Muscle layer of duodenum (tissue), 2 donors: ENCODE measurements around the gene ATG5.

ENCODE experiments used
- H3K27ac ChIP-seq: one replicate; pipeline ENCODE4 v1.7.0; 2013; ENCODE audit warnings: mild to moderate bottlenecking, low read length
- H3K27me3 ChIP-seq: one replicate; pipeline ENCODE4 v1.7.0; 2013; ENCODE audit warnings: low read depth, mild to moderate bottlenecking, control low read depth, low read length
- H3K36me3 ChIP-seq, 2 donors: one replicate each; pipeline ENCODE4 v1.7.0; 2013; ENCODE audit warnings: low read length in 2 of 2, control low read depth in 1 of 2, mild to moderate bottlenecking in 1 of 2; ENCODE audit not compliant: insufficient read depth in 2 of 2, control insufficient read depth in 1 of 2
- H3K4me1 ChIP-seq, 2 donors: one replicate each; pipeline ENCODE4 v1.7.0; 2013; ENCODE audit warnings: low read length in 2 of 2, mild to moderate bottlenecking in 2 of 2, control low read depth in 1 of 2, moderate library complexity in 1 of 2; ENCODE audit not compliant: insufficient read depth in 2 of 2, control insufficient read depth in 1 of 2
- H3K4me3 ChIP-seq, 2 donors: one replicate each; pipeline ENCODE4 v1.7.0; 2013; ENCODE audit warnings: low read length in 2 of 2, low read depth in 1 of 2, mild to moderate bottlenecking in 1 of 2
- H3K9me3 ChIP-seq, 2 donors: one replicate each; pipeline ENCODE4 v1.7.0; 2013; ENCODE audit warnings: low read length in 2 of 2, control low read depth in 1 of 2, mild to moderate bottlenecking in 1 of 2; ENCODE audit not compliant: control insufficient read depth in 1 of 2
- donor health status: healthy.

The ATG5 gene

GRCh38 chr6:106214531-106214930, 111.0 kb downstream of the ATG5 start:
- H3K27ac ChIP-seq, result no peak overlapping the region
- H3K4me1 ChIP-seq, result no peaks in the 10 kb centered on the region
- H3K4me3 ChIP-seq, result no peak overlapping the region
- H3K36me3 ChIP-seq, result no peaks in the 10 kb centered on the region
- no peaks in the 10 kb centered on the region for H3K27me3 ChIP-seq
- no peaks in the 10 kb centered on the region for H3K9me3 ChIP-seq

DNA sequence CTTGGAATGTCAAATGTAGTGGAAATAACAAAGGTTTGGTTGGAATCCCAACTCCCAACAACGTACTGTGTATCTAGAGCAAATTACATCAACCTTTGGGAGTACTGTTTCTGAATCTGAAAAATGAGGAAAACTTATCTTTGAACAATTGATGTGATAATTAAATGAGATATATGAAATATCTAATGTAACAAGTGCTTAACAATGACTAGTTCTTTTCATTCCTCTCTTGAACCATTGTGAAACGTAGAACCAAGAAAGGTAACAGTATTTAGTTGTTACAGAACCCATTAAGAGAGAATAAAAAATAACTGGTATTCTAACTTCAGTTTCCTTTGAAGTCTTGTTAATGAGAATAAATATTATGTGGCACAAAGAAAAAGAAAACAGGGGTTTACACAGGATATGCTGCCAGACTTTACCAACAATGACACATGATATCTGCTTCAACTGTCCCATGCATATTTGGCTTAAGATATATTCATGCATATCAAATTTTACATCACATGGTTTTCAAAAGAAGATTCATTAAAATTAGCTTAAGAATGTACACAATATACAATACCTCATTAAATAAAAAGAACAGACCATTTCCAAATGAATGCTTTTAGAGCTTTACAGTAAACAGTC, 111.8 kb downstream of the ATG5 start:
- H3K36me3 ChIP-seq, result peaks cover 0 to 4% of the 10 kb centered on the region in 2 donors
- H3K9me3 ChIP-seq, result no peaks in the 10 kb centered on the region
- no peaks in the 10 kb centered on the region for H3K27me3 ChIP-seq
- no peak overlapping the region for H3K4me3 ChIP-seq
- no peak overlapping the region for H3K27ac ChIP-seq
- H3K4me1 ChIP-seq, result no peaks in the 10 kb centered on the region

DNA sequence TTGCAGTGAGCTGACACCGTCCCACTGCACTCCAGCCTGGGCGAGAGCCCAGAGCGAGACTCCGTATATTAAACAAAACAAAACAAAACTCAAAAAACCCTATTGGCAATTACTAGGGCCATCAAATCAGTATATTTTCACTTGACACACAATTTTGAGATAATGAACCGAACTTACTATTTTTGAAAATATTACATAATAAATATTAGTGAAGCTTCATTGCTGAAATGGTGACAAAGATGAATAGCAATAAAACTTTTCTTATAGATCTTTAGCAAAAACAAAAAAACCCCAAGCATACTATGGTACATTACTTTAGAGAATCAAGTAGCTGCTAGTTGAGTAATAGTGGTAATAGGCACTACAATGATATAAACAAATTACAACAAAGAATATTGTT, 113.0 kb downstream of the ATG5 start:
- no peaks in the 10 kb centered on the region for H3K4me1 ChIP-seq
- H3K27me3 ChIP-seq, result no peaks in the 10 kb centered on the region
- peaks cover 0 to 4% of the 10 kb centered on the region in 2 donors for H3K36me3 ChIP-seq
- no peak overlapping the region for H3K4me3 ChIP-seq
- H3K9me3 ChIP-seq, result no peaks in the 10 kb centered on the region
- no peak overlapping the region for H3K27ac ChIP-seq

DNA sequence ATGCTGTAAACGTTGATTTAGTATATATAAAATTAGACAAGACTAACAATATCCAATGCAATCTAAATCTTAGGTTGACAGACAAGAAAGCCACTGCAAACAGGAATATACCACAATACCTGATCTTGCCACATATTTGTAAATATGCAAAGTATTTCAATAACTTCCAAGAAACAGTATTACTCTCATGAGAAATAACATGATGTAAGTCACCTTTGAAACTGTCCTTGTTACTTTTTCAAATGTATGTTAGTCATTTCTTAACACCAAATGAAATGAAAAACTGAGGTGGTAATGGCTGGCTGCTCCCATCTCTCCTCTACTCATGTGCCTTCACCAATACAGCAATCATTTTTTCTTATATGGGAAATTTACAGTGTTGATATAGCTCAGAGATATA, 118.7 kb downstream of the ATG5 start:
- H3K36me3 ChIP-seq, result peaks cover 0 to 4% of the 10 kb centered on the region in 2 donors
- no peaks in the 10 kb centered on the region for H3K4me1 ChIP-seq
- H3K27ac ChIP-seq, result no peak overlapping the region
- H3K4me3 ChIP-seq, result no peak overlapping the region
- no peaks in the 10 kb centered on the region for H3K27me3 ChIP-seq
- H3K9me3 ChIP-seq, result no peaks in the 10 kb centered on the region

- no peak overlapping the region for H3K27ac ChIP-seq
- no peak overlapping the region for H3K4me3 ChIP-seq
- no peaks in the 10 kb centered on the region for H3K4me1 ChIP-seq
- H3K27me3 ChIP-seq, result no peaks in the 10 kb centered on the region
- no peaks in the 10 kb centered on the region for H3K9me3 ChIP-seq
- peaks cover 4 to 8% of the 10 kb centered on the region in 2 donors for H3K36me3 ChIP-seq
Observed at GRCh38 chr6:106204961-106205360, 120.6 kb downstream of the ATG5 start.

- Histone ChIP-seq H3K27ac (no peak overlapping the region), H3K9me3 (no peaks in the 10 kb centered on the region), H3K36me3 (peaks cover 0 to 8% of the 10 kb centered on the region in 2 donors), H3K4me3 (no peak overlapping the region), H3K4me1 (peaks cover 0 to 6% of the 10 kb centered on the region in 2 donors), H3K27me3 (no peaks in the 10 kb centered on the region)
Observed at GRCh38 chr6:106199998-106200397, 125.6 kb downstream of the ATG5 start.

DNA sequence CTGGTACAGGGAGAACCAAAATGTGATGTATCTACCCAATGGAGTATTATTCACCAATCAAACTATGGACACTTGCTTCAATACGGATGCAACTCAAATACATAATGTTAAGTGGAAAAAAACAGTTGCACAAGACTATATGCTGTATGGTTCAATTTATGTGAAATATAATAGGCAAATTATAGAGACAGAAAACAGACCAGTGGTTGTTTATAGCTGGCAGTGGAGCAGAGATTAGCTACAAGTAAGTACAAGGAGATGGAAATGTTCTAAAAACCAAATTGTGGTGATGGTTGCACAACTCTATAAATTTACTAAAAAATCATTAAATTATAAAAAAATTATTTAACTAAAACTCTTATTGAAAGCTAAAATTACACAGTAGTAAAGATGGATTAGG, 126.2 kb downstream of the ATG5 start:
- Histone ChIP-seq H3K4me1 (peaks cover 0 to 6% of the 10 kb centered on the region in 2 donors), H3K36me3 (peaks cover 0 to 8% of the 10 kb centered on the region in 2 donors), H3K9me3 (no peaks in the 10 kb centered on the region)

GRCh38 chr6:106197441-106197840, 128.1 kb downstream of the ATG5 start:
- H3K4me3 ChIP-seq, result no peak overlapping the region
- no peaks in the 10 kb centered on the region for H3K27me3 ChIP-seq

More for the DNA sequence above, 126.2 kb downstream of the ATG5 start:
- H3K27me3 ChIP-seq, result no peaks in the 10 kb centered on the region
- no peak overlapping the region for H3K4me3 ChIP-seq
- no peak overlapping the region for H3K27ac ChIP-seq

DNA sequence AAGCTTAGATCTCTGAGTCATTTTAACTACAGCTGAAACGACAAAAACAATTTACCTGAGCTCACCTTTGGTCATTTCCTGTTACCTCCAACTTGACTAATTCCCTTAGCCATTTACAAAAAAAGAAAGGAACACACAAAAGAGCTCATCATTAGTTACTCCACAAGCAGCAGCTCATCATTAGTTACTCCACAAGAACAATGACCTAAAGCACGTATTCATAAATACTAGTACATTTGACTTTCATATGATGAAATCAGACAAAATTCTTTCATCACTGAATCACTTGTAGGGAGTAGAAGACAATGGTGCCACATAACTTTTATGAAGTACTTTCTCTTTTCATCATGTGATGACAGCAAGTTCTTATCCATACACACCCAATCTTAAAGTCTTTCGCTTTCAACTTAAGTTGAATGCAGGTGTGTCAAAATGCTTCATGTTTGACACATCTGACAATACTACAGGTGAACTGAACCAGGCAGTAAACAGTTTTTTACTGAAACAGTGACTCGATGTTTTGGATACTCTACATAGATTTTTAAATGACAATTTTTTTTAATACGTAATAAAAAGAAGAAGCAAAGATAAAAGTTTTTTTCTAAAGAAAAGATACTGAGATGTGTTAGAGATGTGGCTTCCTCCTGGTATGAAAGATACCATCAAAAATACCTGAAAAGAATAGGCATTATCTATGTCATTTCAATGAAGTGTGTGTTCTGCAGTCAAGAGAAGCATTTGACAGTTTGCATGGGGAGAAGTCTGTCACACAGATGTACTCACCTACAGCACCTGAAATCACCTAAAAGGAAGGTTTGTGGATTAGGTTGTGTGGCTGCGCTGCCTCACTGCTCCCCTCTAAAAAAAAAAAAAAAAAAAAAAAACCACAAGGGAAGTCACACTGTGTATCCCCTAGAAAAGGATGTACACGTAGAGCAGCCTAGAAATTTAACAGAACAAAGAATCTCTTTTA, 130.3 kb downstream of the ATG5 start:
- no peaks in the 10 kb centered on the region for H3K36me3 ChIP-seq
- no peaks in the 10 kb centered on the region for H3K9me3 ChIP-seq
- H3K4me1 ChIP-seq, result peaks cover 0 to 6% of the 10 kb centered on the region in 2 donors
- no peak overlapping the region for H3K27ac ChIP-seq
- no peak overlapping the region for H3K4me3 ChIP-seq
- H3K27me3 ChIP-seq, result no peaks in the 10 kb centered on the region

More at GRCh38 chr6:106197441-106197840, 128.1 kb downstream of the ATG5 start:
- Histone ChIP-seq H3K36me3 (peaks cover 0 to 8% of the 10 kb centered on the region in 2 donors), H3K9me3 (no peaks in the 10 kb centered on the region), H3K4me1 (peaks cover 0 to 6% of the 10 kb centered on the region in 2 donors), H3K27ac (no peak overlapping the region)

- H3K9me3 ChIP-seq, result no peaks in the 10 kb centered on the region
- H3K4me3 ChIP-seq, result no peak overlapping the region
- no peaks in the 10 kb centered on the region for H3K27me3 ChIP-seq
- H3K36me3 ChIP-seq, result no peaks in the 10 kb centered on the region
- no peak overlapping the region for H3K27ac ChIP-seq
- no peaks in the 10 kb centered on the region for H3K4me1 ChIP-seq
Observed at GRCh38 chr6:106192824-106193223, 132.7 kb downstream of the ATG5 start.

DNA sequence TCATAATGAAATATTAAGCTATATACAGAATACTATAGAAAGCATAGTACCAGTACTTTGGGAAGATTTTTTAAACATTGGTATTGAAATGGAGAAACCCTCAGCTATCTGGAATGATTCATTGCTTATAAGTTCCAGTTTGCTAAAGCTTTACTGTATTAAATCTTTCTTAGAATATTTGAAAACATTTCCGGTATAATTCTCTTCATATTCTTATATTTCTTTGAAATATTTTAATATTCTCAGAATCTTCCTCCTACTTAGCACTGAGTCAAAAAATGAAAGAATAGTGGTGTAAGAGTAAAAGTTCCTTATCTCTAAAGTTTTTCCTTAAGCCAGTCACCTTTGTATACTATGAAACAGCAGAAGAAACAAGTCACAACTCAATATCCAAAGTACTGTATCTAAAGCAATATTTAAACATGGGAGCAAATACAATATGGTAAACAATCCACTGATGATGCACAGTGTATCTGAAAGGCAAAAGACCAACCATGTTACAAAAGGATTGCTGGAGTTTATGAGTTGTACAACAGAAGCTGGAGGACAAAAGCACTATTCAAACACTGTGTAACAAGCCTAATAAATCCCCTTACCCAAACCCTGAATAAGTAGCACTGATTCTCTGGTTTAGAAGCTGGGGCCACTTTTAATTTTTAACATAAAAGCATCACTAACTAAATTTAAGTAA, 137.3 kb downstream of the ATG5 start:
- Histone ChIP-seq H3K27me3 (no peaks in the 10 kb centered on the region), H3K4me3 (no peak overlapping the region), H3K9me3 (no peaks in the 10 kb centered on the region), H3K36me3 (peaks cover 5 to 9% of the 10 kb centered on the region in 2 donors), H3K4me1 (no peaks in the 10 kb centered on the region), H3K27ac (no peak overlapping the region)
